OCI-LY7 (cell line): Measurements from ENCODE around the gene CPNE7. TPM values are rescaled to one million over a fixed set of nuclear protein-coding genes. Genes with fewer than 3 reads are reported as not detected.

ENCODE experiments used
- BruUV-seq: library from RNA; stranded (reverse); fragments of 400-500 nt; replicated peaks from 2 replicates; lab custom pipeline; 2021; lab: Mats Ljungman, UMichigan
- CTCF ChIA-PET: fragments of 300-600 bp; sonication (Branson Sonifier 250); formaldehyde crosslinking; loops from one replicate; lab custom pipeline; 2022; ENCODE audit warnings: antibody characterized with exemption; ENCODE audit not compliant: unreplicated experiment; lab: Charles Lee
- POLR2A ChIA-PET: fragments of 300-600 bp; sonication (Branson Sonifier 250); formaldehyde crosslinking; loops from one replicate; lab custom pipeline; 2022; ENCODE audit warnings: antibody characterized with exemption; lab: Charles Lee
- DNase-seq: peaks from one replicate; pipeline ENCODE4 v3.0.0-alpha.2; 2015; ENCODE audit warnings: low spot score
- H2AFZ ChIP-seq: fragments of 200-600 bp; sonication (generic), shearing (Covaris generic); 2 replicates; pipeline ENCODE4 v1.6.1; 2014; ENCODE audit warnings: mild to moderate bottlenecking, antibody characterized with exemption, low read length, moderate library complexity
- H3K27ac ChIP-seq: fragments of 200-600 bp; sonication (generic); 2 replicates; pipeline ENCODE4 v1.5.1; 2014; ENCODE audit warnings: mixed run types, low read depth, mild to moderate bottlenecking, moderate library complexity, low read length, inconsistent platforms; ENCODE audit not compliant: poor library complexity, severe bottlenecking
- H3K36me3 ChIP-seq: fragments of 200-600 bp; sonication (generic); 2 replicates; pipeline ENCODE4 v1.6.1; 2014; ENCODE audit warnings: mild to moderate bottlenecking, antibody characterized with exemption, low read length, moderate library complexity, mixed read lengths; ENCODE audit not compliant: insufficient read depth
- H3K4me1 ChIP-seq: fragments of 200-600 bp; sonication (generic); 2 replicates; pipeline ENCODE4 v1.5.1; 2014; ENCODE audit warnings: mild to moderate bottlenecking, low read length; ENCODE audit not compliant: insufficient read depth, poor library complexity, severe bottlenecking
- H3K4me2 ChIP-seq: fragments of 200-600 bp; sonication (generic); 2 replicates; pipeline ENCODE4 v1.6.1; 2014; ENCODE audit warnings: mild to moderate bottlenecking, low read length
- H3K4me3 ChIP-seq: fragments of 200-600 bp; sonication (generic); 2 replicates; pipeline ENCODE4 v1.5.1; 2014; ENCODE audit warnings: mild to moderate bottlenecking, low read depth, low read length; ENCODE audit not compliant: poor library complexity, severe bottlenecking
- H3K79me2 ChIP-seq: fragments of 200-600 bp; sonication (generic); 2 replicates; pipeline ENCODE4 v1.6.1; 2016; ENCODE audit warnings: low read depth, mild to moderate bottlenecking, low read length, moderate library complexity, mixed read lengths; ENCODE audit not compliant: insufficient read depth
- H3K9me2 ChIP-seq: fragments of 200-600 bp; sonication (generic); 2 replicates; pipeline ENCODE4 v1.6.1; 2016; ENCODE audit warnings: mild to moderate bottlenecking, low read length, mixed read lengths; ENCODE audit not compliant: insufficient read depth
- H3K9me3 ChIP-seq: fragments of 200-600 bp; sonication (generic); 2 replicates; pipeline ENCODE4 v1.6.1; 2014; ENCODE audit warnings: mild to moderate bottlenecking, mixed run types, low read length, mixed read lengths
- H4K20me1 ChIP-seq: fragments of 200-600 bp; sonication (generic); 2 replicates; pipeline ENCODE4 v1.6.1; 2014; ENCODE audit warnings: mild to moderate bottlenecking, antibody characterized with exemption, low read length, moderate library complexity, mixed read lengths; ENCODE audit not compliant: insufficient read depth
- CTCF ChIP-seq: fragments of 200-600 bp; sonication (generic); conservative IDR thresholded peaks from 2 replicates; pipeline ENCODE4 v1.5.1; 2014; ENCODE audit warnings: mild to moderate bottlenecking, antibody characterized with exemption, low read length, moderate library complexity, mixed read lengths
- EZH2phosphoT487 ChIP-seq: fragments of 200-600 bp; sonication (generic); IDR thresholded peaks from 2 replicates; pipeline ENCODE4 v1.6.1; 2018; ENCODE audit warnings: low read depth, borderline replicate concordance, mild to moderate bottlenecking, mixed run types, antibody characterized with exemption, low read length, moderate library complexity, mixed read lengths
- intact Hi-C: fragments of 100-400 bp; cut with micrococcal nuclease; formaldehyde crosslinking; loops from one replicate; pipeline ENCODE4 v1.10.0; 2022; ENCODE audit not compliant: unreplicated experiment
- total RNA-seq, 2 experiments: library from RNA; depleted of rRNA in 1 of 2; stranded (reverse); fragments of >200 nt in 1 of 2; shearing (Covaris generic) in 1 of 2; gene quantifications; 2 replicates each; pipeline ENCODE4 v1.2.3, GENCODE V29; 2014 to 2022

Gene CPNE7
- total RNA-seq, 2 experiments from 2014 or later: not detected

- H3K4me2 ChIP-seq: peak overlapping the region; percentile 85
- peak overlapping the region; percentile 98 for H3K4me3 ChIP-seq
- H3K36me3 ChIP-seq: peaks cover 49% of the 10 kb centered on the region
- peak overlapping the region; percentile 67 for H3K27ac ChIP-seq
- TF ChIP-seq EZH2phosphoT487 (no peak), CTCF (peak; percentile 89)
- no TSS peak for BruUV-seq
- ChIA-PET CTCF (no interaction called here), POLR2A (no interaction called here)
- intact Hi-C loops: no loop called here
- DNase-seq: peak; percentile 75
- no peaks in the 10 kb centered on the region for H3K9me2 ChIP-seq
- H3K4me1 ChIP-seq: peaks cover 45% of the 10 kb centered on the region
- no peak overlapping the region for H2AFZ ChIP-seq
- peaks cover 34% of the 10 kb centered on the region for H3K79me2 ChIP-seq
- no peaks in the 10 kb centered on the region for H3K9me3 ChIP-seq
- peaks cover 33% of the 10 kb centered on the region for H4K20me1 ChIP-seq
Observed at GRCh38 chr16:89565506-89566372, 9.8 kb upstream of the CPNE7 start.

GRCh38 chr16:89567656-89568594 lies 7.6 kb upstream of the CPNE7 start:
- H3K27ac ChIP-seq: no peak overlapping the region
- H3K36me3 ChIP-seq: peaks cover 27% of the 10 kb centered on the region
- intact Hi-C loops: no loop called here
- no peak overlapping the region for H3K4me2 ChIP-seq
- no peak for DNase-seq
- H2AFZ ChIP-seq: no peak overlapping the region
- H3K4me3 ChIP-seq: no peak overlapping the region
- H4K20me1 ChIP-seq: peaks cover 17% of the 10 kb centered on the region
- peaks cover 48% of the 10 kb centered on the region for H3K4me1 ChIP-seq
- H3K79me2 ChIP-seq: peaks cover 12% of the 10 kb centered on the region; the same call in 1 of the 2 replicates
- CTCF ChIA-PET: no interaction called here
- H3K9me3 ChIP-seq: no peaks in the 10 kb centered on the region
- BruUV-seq: no TSS peak
- TF ChIP-seq CTCF (no peak), EZH2phosphoT487 (no peak)
- H3K9me2 ChIP-seq: no peaks in the 10 kb centered on the region
- POLR2A ChIA-PET: no interaction called here
